Vagina (tissue), 2 donors: ENCODE measurements around the gene DAGLB.

Experiments used
- CTCF ChIP-seq, 3 experiments: fragments of 450-650 bp in 2 of 3; fragments of 200-600 bp in 1 of 3; sonication (generic) in 1 of 3; IDR thresholded peaks; one replicate each; pipeline ENCODE4 v1.5.1; 2017 to 2019; ENCODE audit warnings: antibody characterized with exemption in 3 of 3, mild to moderate bottlenecking in 2 of 3, moderate library complexity in 2 of 3
- POLR2A ChIP-seq, 2 donors: fragments of 450-650 bp; IDR thresholded peaks; one replicate each; pipeline ENCODE4 v1.6.1; 2017; ENCODE audit warnings: antibody characterized with exemption in 2 of 2, mild to moderate bottlenecking in 2 of 2, moderate library complexity in 2 of 2

GRCh38 chr7:6497637-6497905 lies 49.8 kb upstream of the DAGLB start:
- no peak for TF ChIP-seq CTCF (IDR thresholded peaks at IDR 0.05)
- TF ChIP-seq POLR2A (IDR thresholded peaks at IDR 0.05) = no peak
